NCI-H69 (cell line): ENCODE data around the gene NDUFB6.
"Not testable (repeated sequence)": the region's sequence is repeated elsewhere in the genome, so short reads cannot be mapped to it uniquely, and the experiment has no call there.

Experiments used
- DNase-seq: peaks from one replicate; lab custom pipeline; 2025; lab: John Stamatoyannopoulos, UW

Gene NDUFB6

GRCh38 chr9:32572900-32573523 lies at the start of gene NDUFB6:
TSS of gene NDUFB6 (minus strand) at chr9:32573159. CDS start at chr9:32573060, 99 bp downstream.
- peak; percentile 98 for DNase-seq

GRCh38 chr9:32618261-32618660 lies 45.3 kb upstream of the NDUFB6 start:
- DNase-seq, result no peak

- no peak for DNase-seq
Observed at GRCh38 chr9:32606811-32607210, 33.9 kb upstream of the NDUFB6 start.

- DNase-seq, result peak; percentile 30
Observed at GRCh38 chr9:32603914-32604852, 31.2 kb upstream of the NDUFB6 start.

GRCh38 chr9:32599021-32599420 lies 26.1 kb upstream of the NDUFB6 start:
- DNase-seq, result not testable (repeated sequence)

GRCh38 chr9:32596936-32597335 lies 24.0 kb upstream of the NDUFB6 start:
- DNase-seq, result no peak

GRCh38 chr9:32596096-32596865 lies 23.3 kb upstream of the NDUFB6 start:
- no peak for DNase-seq

GRCh38 chr9:32590898-32591297 lies 17.9 kb upstream of the NDUFB6 start:
- no peak for DNase-seq

- no peak for DNase-seq
Observed at GRCh38 chr9:32590476-32590875, 17.5 kb upstream of the NDUFB6 start.

- peak; percentile 64 for DNase-seq
Observed at GRCh38 chr9:32589083-32589723, 16.2 kb upstream of the NDUFB6 start.

GRCh38 chr9:32587901-32588300 lies 14.9 kb upstream of the NDUFB6 start:
- DNase-seq, result no peak

GRCh38 chr9:32584784-32585183 lies 11.8 kb upstream of the NDUFB6 start:
- DNase-seq, result no peak

GRCh38 chr9:32581512-32582143 lies 8.7 kb upstream of the NDUFB6 start:
- peak; percentile 73 for DNase-seq

- DNase-seq, result no peak
Observed at GRCh38 chr9:32580631-32581300, 7.8 kb upstream of the NDUFB6 start.

- DNase-seq, result peak; percentile 66
Observed at GRCh38 chr9:32579706-32580331, 6.9 kb upstream of the NDUFB6 start.

- DNase-seq, result no peak
Observed at GRCh38 chr9:32578976-32579375, 6.0 kb upstream of the NDUFB6 start.

- no peak for DNase-seq
Observed at GRCh38 chr9:32577316-32577715, 4.4 kb upstream of the NDUFB6 start.

- DNase-seq, result no peak
Observed at GRCh38 chr9:32574858-32575257, 1.9 kb upstream of the NDUFB6 start.

- DNase-seq, result no peak
Observed at GRCh38 chr9:32573821-32574220, 862 bp upstream of the NDUFB6 start.
